ENCODE results near the gene EI24.

Gene EI24

DNA sequence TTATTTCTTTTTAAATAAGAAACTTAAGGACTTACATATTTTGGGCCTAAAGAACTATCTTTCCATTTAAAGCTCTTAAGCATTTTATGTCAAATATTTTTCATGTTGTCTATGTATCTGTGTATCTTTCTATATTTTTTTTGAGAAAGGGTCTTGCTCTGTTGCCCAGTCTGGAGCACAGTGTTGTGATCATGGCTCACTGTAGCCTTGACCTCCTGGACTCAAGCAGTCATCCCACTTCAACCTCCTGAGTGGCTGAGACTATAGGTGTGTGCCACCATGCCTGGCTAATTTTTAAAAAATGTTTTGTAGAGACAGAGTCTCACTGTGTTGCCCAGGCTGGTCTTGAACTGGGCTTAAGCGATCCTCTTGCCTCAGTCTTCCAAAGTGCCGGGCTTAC, 31.4 kb downstream of the EI24 start:
- Histone ChIP-seq H3K36me3 (ENCODE audit: control insufficient read depth, insufficient read depth, low read length) (peaks cover 87% of the 10 kb centered on the region), H3K27me3 (ENCODE audit: control insufficient read depth, insufficient read depth, low read length) (no peaks in the 10 kb centered on the region), H3K9me3 (ENCODE audit: control insufficient read depth, insufficient read depth, low read length) (no peaks in the 10 kb centered on the region), H3K4me3 (ENCODE audit: low read depth, low read length) (no peak overlapping the region), H3K27ac (ENCODE audit: low read depth, low read length) (no peak overlapping the region), H3K4me1 (ENCODE audit: control insufficient read depth, insufficient read depth, low read length) (no peaks in the 10 kb centered on the region), H3K9ac (ENCODE audit: low read depth, low read length) (no peak overlapping the region)

DNA sequence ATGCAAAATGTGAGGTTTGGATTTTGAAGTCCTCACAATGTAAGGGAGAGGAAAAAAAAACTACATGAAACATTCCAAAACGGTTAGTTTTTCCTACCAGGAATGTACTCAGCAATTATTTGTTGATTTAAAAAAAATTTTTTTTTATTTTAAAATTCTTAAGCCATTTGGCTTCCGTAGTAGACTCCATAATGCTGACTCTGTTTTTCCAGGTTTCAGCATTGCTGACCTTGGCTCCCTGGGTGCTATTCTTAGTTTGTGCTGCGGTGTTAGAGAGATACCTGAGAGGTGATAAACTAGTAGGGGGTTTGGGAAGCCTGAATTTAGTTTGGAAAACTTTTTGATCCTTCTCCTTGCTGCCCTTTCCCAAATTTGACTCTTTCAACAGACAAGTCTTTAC, 33.9 kb downstream of the EI24 start:
- Histone ChIP-seq H3K4me3 (ENCODE audit: low read depth, low read length) (no peak overlapping the region), H3K9ac (ENCODE audit: low read depth, low read length) (no peak overlapping the region), H3K4me1 (ENCODE audit: control insufficient read depth, insufficient read depth, low read length) (no peaks in the 10 kb centered on the region), H3K36me3 (ENCODE audit: control insufficient read depth, insufficient read depth, low read length) (peaks cover 92% of the 10 kb centered on the region), H3K27me3 (ENCODE audit: control insufficient read depth, insufficient read depth, low read length) (no peaks in the 10 kb centered on the region), H3K27ac (ENCODE audit: low read depth, low read length) (no peak overlapping the region), H3K9me3 (ENCODE audit: control insufficient read depth, insufficient read depth, low read length) (no peaks in the 10 kb centered on the region)

DNA sequence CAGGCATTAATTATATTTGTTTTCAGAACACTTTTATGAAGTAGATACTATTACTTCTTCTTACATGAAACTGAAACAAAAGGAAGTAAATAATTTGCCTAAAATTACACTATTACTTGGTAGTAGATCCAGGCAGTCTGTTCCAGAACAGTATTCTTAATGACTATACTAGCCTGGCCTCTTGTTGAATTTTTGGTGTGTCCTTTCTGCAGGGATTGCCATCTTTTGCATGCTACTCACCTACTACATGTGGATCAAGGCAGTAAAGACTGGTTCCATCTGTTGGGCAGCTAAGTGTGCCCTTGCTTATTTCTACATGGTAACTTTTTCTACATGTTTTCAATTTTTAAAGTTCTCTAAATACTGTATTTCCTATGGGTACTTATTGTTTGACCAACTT, 36.1 kb downstream of the EI24 start:
- Histone ChIP-seq H3K9me3 (ENCODE audit: control insufficient read depth, insufficient read depth, low read length) (no peaks in the 10 kb centered on the region), H3K9ac (ENCODE audit: low read depth, low read length) (no peak overlapping the region), H3K27me3 (ENCODE audit: control insufficient read depth, insufficient read depth, low read length) (no peaks in the 10 kb centered on the region), H3K4me1 (ENCODE audit: control insufficient read depth, insufficient read depth, low read length) (no peaks in the 10 kb centered on the region), H3K27ac (ENCODE audit: low read depth, low read length) (no peak overlapping the region), H3K4me3 (ENCODE audit: low read depth, low read length) (no peak overlapping the region), H3K36me3 (ENCODE audit: control insufficient read depth, insufficient read depth, low read length) (peaks cover 97% of the 10 kb centered on the region)

DNA sequence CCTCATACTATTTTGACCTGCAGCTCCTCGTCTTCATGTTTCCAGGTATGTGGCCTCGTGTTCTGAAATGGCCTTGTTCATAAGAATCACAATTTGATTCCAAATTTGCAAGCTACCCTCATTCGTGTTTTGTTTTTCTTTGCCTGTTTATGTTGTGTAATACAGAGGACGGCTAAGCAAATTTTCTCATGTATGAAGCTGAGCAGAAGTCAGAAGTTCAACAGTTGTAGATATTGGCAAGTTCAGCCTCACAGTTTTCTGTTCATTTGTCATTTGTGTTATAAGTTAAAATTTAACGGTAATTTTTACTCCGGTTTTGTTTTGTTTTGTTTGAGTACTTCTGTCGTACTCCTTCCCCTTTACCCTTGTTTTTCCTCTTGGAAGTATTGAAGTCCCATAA, 40.3 kb downstream of the EI24 start:
- peaks cover 98% of the 10 kb centered on the region for H3K36me3 ChIP-seq (ENCODE audit: control insufficient read depth, insufficient read depth, low read length)
- no peaks in the 10 kb centered on the region for H3K9me3 ChIP-seq (ENCODE audit: control insufficient read depth, insufficient read depth, low read length)
- H3K27ac ChIP-seq (ENCODE audit: low read depth, low read length): no peak overlapping the region
- no peak overlapping the region for H3K9ac ChIP-seq (ENCODE audit: low read depth, low read length)
- no peaks in the 10 kb centered on the region for H3K27me3 ChIP-seq (ENCODE audit: control insufficient read depth, insufficient read depth, low read length)
- no peaks in the 10 kb centered on the region for H3K4me1 ChIP-seq (ENCODE audit: control insufficient read depth, insufficient read depth, low read length)
- no peak overlapping the region for H3K4me3 ChIP-seq (ENCODE audit: low read depth, low read length)

DNA sequence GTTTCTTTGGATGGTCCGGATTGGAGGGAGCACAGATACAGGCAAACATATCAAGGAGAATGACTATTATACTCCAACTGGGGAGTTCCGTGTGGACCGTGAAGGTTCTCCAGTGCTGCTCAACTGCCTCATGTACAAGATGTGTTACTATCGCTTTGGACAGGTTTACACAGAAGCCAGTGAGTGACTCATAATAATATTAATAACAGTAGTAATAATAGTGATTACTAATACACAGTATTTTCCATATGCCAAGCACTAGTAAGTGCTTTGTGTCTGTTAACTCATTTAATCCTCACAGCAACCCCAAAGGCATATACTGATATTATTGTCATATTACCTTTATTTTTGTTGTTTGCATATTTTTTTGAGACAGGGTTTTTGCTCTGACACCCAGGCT, 49.1 kb downstream of the EI24 start:
- H3K9me3 ChIP-seq (ENCODE audit: control insufficient read depth, insufficient read depth, low read length): no peaks in the 10 kb centered on the region
- H3K27ac ChIP-seq (ENCODE audit: low read depth, low read length): no peak overlapping the region
- H3K36me3 ChIP-seq (ENCODE audit: control insufficient read depth, insufficient read depth, low read length): peaks cover 91% of the 10 kb centered on the region
- H3K9ac ChIP-seq (ENCODE audit: low read depth, low read length): no peak overlapping the region
- H3K27me3 ChIP-seq (ENCODE audit: control insufficient read depth, insufficient read depth, low read length): no peaks in the 10 kb centered on the region
- no peaks in the 10 kb centered on the region for H3K4me1 ChIP-seq (ENCODE audit: control insufficient read depth, insufficient read depth, low read length)
- H3K4me3 ChIP-seq (ENCODE audit: low read depth, low read length): no peak overlapping the region

DNA sequence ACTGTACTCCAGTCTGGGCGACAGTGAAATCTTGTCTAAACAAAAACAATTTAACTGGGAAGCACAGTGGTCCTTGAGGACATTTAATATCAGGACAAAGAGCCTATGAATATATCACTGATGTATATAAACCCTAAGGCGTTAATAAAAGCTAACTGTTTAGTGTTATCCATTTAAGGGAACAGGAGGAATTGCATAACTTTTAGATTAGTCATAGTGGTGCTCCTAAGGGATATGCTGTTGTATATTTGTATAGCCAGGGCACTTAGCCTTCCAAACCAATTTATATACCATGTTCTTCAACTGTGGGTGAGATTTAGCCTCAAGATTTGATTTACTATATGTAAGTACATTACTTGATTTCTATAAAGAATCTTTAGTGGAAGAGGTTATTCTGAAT, 52.7 kb downstream of the EI24 start:
- Histone ChIP-seq H3K36me3 (ENCODE audit: control insufficient read depth, insufficient read depth, low read length) (peaks cover 59% of the 10 kb centered on the region), H3K27ac (ENCODE audit: low read depth, low read length) (no peak overlapping the region)

DNA sequence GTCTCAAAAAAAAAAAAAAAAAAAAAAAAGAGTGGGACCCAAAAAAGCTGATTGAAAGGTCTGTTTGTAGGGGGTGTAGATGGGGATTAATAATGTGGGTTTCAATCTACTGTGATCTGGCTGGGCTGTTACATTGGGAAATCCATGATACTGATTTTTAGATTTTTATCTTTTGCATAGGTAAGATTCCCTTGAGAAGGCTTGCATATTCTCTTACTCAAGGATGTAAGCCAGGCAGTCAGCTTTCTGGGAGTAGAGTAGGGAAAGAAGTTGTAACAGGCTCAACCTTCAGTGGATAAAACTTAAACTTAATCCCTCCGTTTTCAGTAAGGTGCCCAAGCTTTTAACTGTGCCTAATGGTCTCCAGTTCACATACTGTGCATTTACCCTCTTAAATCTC, 53.8 kb downstream of the EI24 start:
- H3K4me3 ChIP-seq (ENCODE audit: low read depth, low read length): no peak overlapping the region
- no peak overlapping the region for H3K27ac ChIP-seq (ENCODE audit: low read depth, low read length)
- peaks cover 13% of the 10 kb centered on the region for H3K4me1 ChIP-seq (ENCODE audit: control insufficient read depth, insufficient read depth, low read length)
- H3K36me3 ChIP-seq (ENCODE audit: control insufficient read depth, insufficient read depth, low read length): peaks cover 58% of the 10 kb centered on the region
- H3K27me3 ChIP-seq (ENCODE audit: control insufficient read depth, insufficient read depth, low read length): no peaks in the 10 kb centered on the region
- no peaks in the 10 kb centered on the region for H3K9me3 ChIP-seq (ENCODE audit: control insufficient read depth, insufficient read depth, low read length)
- H3K9ac ChIP-seq (ENCODE audit: low read depth, low read length): no peak overlapping the region

More for the DNA sequence above, 52.7 kb downstream of the EI24 start:
- no peaks in the 10 kb centered on the region for H3K9me3 ChIP-seq (ENCODE audit: control insufficient read depth, insufficient read depth, low read length)
- no peaks in the 10 kb centered on the region for H3K27me3 ChIP-seq (ENCODE audit: control insufficient read depth, insufficient read depth, low read length)
- H3K4me1 ChIP-seq (ENCODE audit: control insufficient read depth, insufficient read depth, low read length): peaks cover 3% of the 10 kb centered on the region; the same call in 1 of the 2 replicates
- no peak overlapping the region for H3K9ac ChIP-seq (ENCODE audit: low read depth, low read length)
- no peak overlapping the region for H3K4me3 ChIP-seq (ENCODE audit: low read depth, low read length)

DNA sequence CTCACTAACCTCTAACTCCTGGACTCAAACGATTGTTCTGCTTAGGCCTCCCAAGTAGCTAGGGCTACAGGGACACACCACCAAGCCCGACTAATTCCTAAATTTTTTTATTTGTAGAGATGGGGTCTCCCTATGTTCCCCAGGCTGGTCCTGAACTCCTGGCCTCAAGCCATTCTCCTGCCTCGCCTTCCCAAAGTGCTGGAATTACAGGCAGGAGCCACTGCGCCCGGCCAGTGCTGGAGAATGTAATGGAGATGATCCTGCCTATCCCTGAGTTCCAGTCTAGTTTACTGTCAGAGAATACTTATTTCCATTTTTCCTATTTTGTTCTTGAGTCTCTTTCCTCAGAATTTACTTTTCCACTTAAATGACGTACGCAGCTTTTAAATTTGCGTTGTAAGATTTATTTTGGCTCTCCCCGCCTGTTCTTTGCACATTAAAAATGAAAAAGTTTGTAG, 55.5 kb downstream of the EI24 start, which contains the start of gene CHEK1:
TSS of gene CHEK1 (plus strand) at position 408 of the 458 bp plus-strand sequence. CDS start 1,606 bp downstream, outside the sequence.
- peaks cover 13% of the 10 kb centered on the region for H3K4me1 ChIP-seq (ENCODE audit: control insufficient read depth, insufficient read depth, low read length)
- peak within 1 kb of the TSS; percentile 87 for H3K4me3 ChIP-seq (ENCODE audit: low read depth, low read length)
- H3K36me3 ChIP-seq (ENCODE audit: control insufficient read depth, insufficient read depth, low read length): peaks cover 58% of the 10 kb centered on the region
- H3K27ac ChIP-seq (ENCODE audit: low read depth, low read length): peak within 1 kb of the TSS; percentile 99
- H3K9me3 ChIP-seq (ENCODE audit: control insufficient read depth, insufficient read depth, low read length): no peaks in the 10 kb centered on the region
- peak within 1 kb of the TSS; percentile 93 for H3K9ac ChIP-seq (ENCODE audit: low read depth, low read length)
- no peaks in the 10 kb centered on the region for H3K27me3 ChIP-seq (ENCODE audit: control insufficient read depth, insufficient read depth, low read length)

DNA sequence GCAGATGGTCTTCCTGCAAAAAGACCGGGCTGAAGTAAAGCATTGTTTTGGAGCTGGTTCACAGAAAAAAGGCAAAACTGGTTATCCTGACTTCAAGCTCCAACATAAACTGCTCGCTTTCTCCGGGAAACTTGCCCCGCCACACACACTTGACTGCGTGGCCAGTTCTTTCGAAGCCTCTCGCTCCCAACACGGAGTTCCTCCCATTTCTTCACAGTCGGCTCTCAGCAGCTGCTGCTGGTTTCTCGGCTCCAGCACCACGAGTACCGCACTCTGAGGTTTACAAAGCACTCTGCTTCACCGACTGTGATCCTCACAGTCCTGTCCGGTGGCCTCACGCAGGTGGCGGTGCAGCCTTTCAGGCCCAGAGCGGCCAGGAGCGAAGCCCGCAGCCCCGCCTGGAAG, 56.0 kb downstream of the EI24 start:
- H3K36me3 ChIP-seq (ENCODE audit: control insufficient read depth, insufficient read depth, low read length): peaks cover 58% of the 10 kb centered on the region
- H3K4me1 ChIP-seq (ENCODE audit: control insufficient read depth, insufficient read depth, low read length): peaks cover 13% of the 10 kb centered on the region
- peak overlapping the region; percentile 87 for H3K4me3 ChIP-seq (ENCODE audit: low read depth, low read length)
- H3K9ac ChIP-seq (ENCODE audit: low read depth, low read length): peak overlapping the region; percentile 93
- H3K27me3 ChIP-seq (ENCODE audit: control insufficient read depth, insufficient read depth, low read length): no peaks in the 10 kb centered on the region
- H3K27ac ChIP-seq (ENCODE audit: low read depth, low read length): peak overlapping the region; percentile 99
- no peaks in the 10 kb centered on the region for H3K9me3 ChIP-seq (ENCODE audit: control insufficient read depth, insufficient read depth, low read length)

DNA sequence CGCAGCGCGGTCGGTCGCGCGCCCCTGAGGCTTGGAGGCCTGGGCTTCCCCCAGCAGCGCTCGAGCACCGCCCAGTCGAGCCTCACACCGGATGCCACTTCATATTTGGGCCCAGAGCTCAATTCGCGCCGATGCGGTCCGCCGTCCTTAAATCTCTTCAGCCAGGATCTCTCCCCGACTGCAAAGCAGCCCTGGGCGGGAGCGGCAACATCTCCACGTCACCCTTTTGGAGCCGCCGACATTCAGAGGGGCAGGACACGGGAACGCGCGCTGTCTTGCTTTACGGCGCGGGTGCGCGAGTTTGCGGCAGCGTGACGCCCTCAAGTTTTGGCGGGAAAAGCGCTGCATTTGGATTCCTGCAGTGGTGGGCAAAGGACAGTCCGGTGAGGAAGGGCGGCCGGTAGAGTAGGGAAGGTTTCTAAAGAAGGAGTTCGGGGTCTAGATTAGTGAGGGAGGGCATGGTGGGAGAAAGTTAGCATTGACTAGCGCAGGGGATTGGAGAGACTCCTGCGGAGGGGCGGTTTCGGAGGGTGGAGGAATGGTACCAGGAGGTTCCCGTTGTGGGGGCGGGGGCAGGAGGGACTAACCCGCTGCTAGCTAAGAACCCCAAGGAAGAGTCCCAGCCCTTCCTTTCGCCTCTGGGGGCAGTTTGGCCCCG, 56.5 kb downstream of the EI24 start:
- Histone ChIP-seq H3K9ac (ENCODE audit: low read depth, low read length) (peak overlapping the region; percentile 93), H3K4me1 (ENCODE audit: control insufficient read depth, insufficient read depth, low read length) (peaks cover 13% of the 10 kb centered on the region), H3K27me3 (ENCODE audit: control insufficient read depth, insufficient read depth, low read length) (no peaks in the 10 kb centered on the region), H3K27ac (ENCODE audit: low read depth, low read length) (peak overlapping the region; percentile 99), H3K9me3 (ENCODE audit: control insufficient read depth, insufficient read depth, low read length) (no peaks in the 10 kb centered on the region), H3K36me3 (ENCODE audit: control insufficient read depth, insufficient read depth, low read length) (peaks cover 58% of the 10 kb centered on the region), H3K4me3 (ENCODE audit: low read depth, low read length) (peak overlapping the region; percentile 87)

DNA sequence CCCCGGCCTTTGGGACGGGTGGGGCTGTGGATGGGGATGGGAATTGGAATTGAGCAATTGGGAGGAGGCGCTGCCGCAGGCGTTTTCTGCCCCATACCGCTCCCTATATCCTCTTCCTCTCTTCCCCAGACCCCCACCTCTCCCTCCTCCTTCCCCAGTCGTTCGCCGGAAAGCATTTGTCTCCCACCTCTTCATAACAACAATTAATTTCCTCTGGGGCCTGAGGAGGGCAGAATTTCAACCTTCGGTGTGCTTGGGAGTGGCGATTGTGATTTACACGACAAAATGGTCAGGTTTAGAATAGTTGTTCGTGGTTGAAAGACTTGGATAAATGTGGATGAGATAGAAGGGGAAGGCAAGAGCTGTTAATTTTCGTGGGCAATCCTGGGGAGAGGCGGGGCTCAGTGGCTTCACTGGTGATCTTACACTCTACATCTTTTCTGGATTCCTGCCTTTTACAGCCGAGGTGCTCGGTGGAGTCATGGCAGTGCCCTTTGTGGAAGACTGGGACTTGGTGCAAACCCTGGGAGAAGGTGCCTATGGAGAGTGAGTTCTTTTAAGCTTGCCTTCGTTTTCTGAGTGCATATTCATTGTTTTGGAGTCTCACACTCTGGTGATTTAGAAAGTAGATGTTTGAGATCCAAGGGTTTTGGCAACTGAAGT, 57.1 kb downstream of the EI24 start:
- peaks cover 13% of the 10 kb centered on the region for H3K4me1 ChIP-seq (ENCODE audit: control insufficient read depth, insufficient read depth, low read length)
- no peaks in the 10 kb centered on the region for H3K9me3 ChIP-seq (ENCODE audit: control insufficient read depth, insufficient read depth, low read length)
- H3K27me3 ChIP-seq (ENCODE audit: control insufficient read depth, insufficient read depth, low read length): no peaks in the 10 kb centered on the region
- peak overlapping the region; percentile 87 for H3K4me3 ChIP-seq (ENCODE audit: low read depth, low read length)
- peak overlapping the region; percentile 93 for H3K9ac ChIP-seq (ENCODE audit: low read depth, low read length)
- H3K36me3 ChIP-seq (ENCODE audit: control insufficient read depth, insufficient read depth, low read length): peaks cover 58% of the 10 kb centered on the region
- H3K27ac ChIP-seq (ENCODE audit: low read depth, low read length): peak overlapping the region; percentile 99

Measured in HUES48 (cell line).